Measurements from ENCODE around the gene TMEM238. TPM values are rescaled to one million over a fixed set of nuclear protein-coding genes. Genes with fewer than 3 reads are reported as not detected.

The TMEM238 gene
- total RNA-seq, 1 donor from 2014 or later: 9.7 TPM

GRCh38 chr19:55352549-55353145 is 31.4 kb downstream of the TMEM238 start:
- no peaks in the 10 kb centered on the region for H3K9me3 Mint-ChIP-seq
- intact Hi-C loops (cut with micrococcal nuclease): loop anchor here (1.0 kb wide), 1 partner anchor 13 kb away; the partner anchor contains the start of gene KMT5C
- peak overlapping the region; percentile 83 for H3K4me3 Mint-ChIP-seq
- peaks cover 47% of the 10 kb centered on the region for H3K27me3 Mint-ChIP-seq
- H3K36me3 Mint-ChIP-seq (ENCODE audit: low read depth): peaks cover 2% of the 10 kb centered on the region
- no peak for DNase-seq
- peak overlapping the region; percentile 70 for H3K27ac Mint-ChIP-seq
- H3K4me1 Mint-ChIP-seq: peaks cover 22% of the 10 kb centered on the region

- Mint-ChIP-seq H3K27me3 (peaks cover 41% of the 10 kb centered on the region), H3K36me3 (ENCODE audit: low read depth) (peaks cover 2% of the 10 kb centered on the region), H3K4me1 (peaks cover 22% of the 10 kb centered on the region), H3K9me3 (no peaks in the 10 kb centered on the region), H3K4me3 (no peak overlapping the region), H3K27ac (no peak overlapping the region)
- DNase-seq: no peak
- intact Hi-C loops (cut with micrococcal nuclease): no loop called here
These were observed 32.1 kb downstream of the TMEM238 start for GRCh38 chr19:55352040-55352439.

GRCh38 chr19:55350620-55351315 is 33.3 kb downstream of the TMEM238 start:
- H3K27me3 Mint-ChIP-seq: peaks cover 35% of the 10 kb centered on the region
- no peak for DNase-seq
- intact Hi-C loops (cut with micrococcal nuclease): no loop called here
- no peaks in the 10 kb centered on the region for H3K9me3 Mint-ChIP-seq
- H3K27ac Mint-ChIP-seq: no peak overlapping the region
- no peak overlapping the region for H3K4me3 Mint-ChIP-seq
- peaks cover 22% of the 10 kb centered on the region for H3K4me1 Mint-ChIP-seq
- H3K36me3 Mint-ChIP-seq (ENCODE audit: low read depth): peaks cover 2% of the 10 kb centered on the region

- Mint-ChIP-seq H3K27me3 (peaks cover 24% of the 10 kb centered on the region), H3K4me1 (peaks cover 19% of the 10 kb centered on the region), H3K36me3 (ENCODE audit: low read depth) (peaks cover 2% of the 10 kb centered on the region), H3K4me3 (no peak overlapping the region), H3K27ac (no peak overlapping the region), H3K9me3 (no peaks in the 10 kb centered on the region)
- intact Hi-C loops (cut with micrococcal nuclease): no loop called here
- DNase-seq: no peak
These were observed 35.6 kb downstream of the TMEM238 start for GRCh38 chr19:55348317-55349034.

GRCh38 chr19:55347442-55348009 is 36.6 kb downstream of the TMEM238 start:
- Mint-ChIP-seq H3K9me3 (no peaks in the 10 kb centered on the region), H3K36me3 (ENCODE audit: low read depth) (peaks cover 8% of the 10 kb centered on the region), H3K4me3 (no peak overlapping the region), H3K27me3 (peaks cover 15% of the 10 kb centered on the region), H3K4me1 (peaks cover 10% of the 10 kb centered on the region), H3K27ac (no peak overlapping the region)
- DNase-seq: no peak
- intact Hi-C loops (cut with micrococcal nuclease): no loop called here

- DNase-seq: no peak
- Mint-ChIP-seq H3K4me1 (peaks cover 7% of the 10 kb centered on the region), H3K9me3 (no peaks in the 10 kb centered on the region), H3K4me3 (no peak overlapping the region), H3K27me3 (peaks cover 8% of the 10 kb centered on the region), H3K36me3 (ENCODE audit: low read depth) (peaks cover 8% of the 10 kb centered on the region), H3K27ac (no peak overlapping the region)
- intact Hi-C loops (cut with micrococcal nuclease): no loop called here
These were observed 37.2 kb downstream of the TMEM238 start for GRCh38 chr19:55346725-55347441.

GRCh38 chr19:55345818-55346724 is 38.0 kb downstream of the TMEM238 start:
- DNase-seq: no peak
- Mint-ChIP-seq H3K4me1 (peaks cover 4% of the 10 kb centered on the region), H3K9me3 (no peaks in the 10 kb centered on the region), H3K36me3 (ENCODE audit: low read depth) (peaks cover 11% of the 10 kb centered on the region), H3K27me3 (peaks cover under 1% of the 10 kb centered on the region), H3K27ac (no peak overlapping the region), H3K4me3 (no peak overlapping the region)
- intact Hi-C loops (cut with micrococcal nuclease): no loop called here

- Mint-ChIP-seq H3K4me3 (no peak overlapping the region), H3K27ac (no peak overlapping the region), H3K9me3 (no peaks in the 10 kb centered on the region), H3K4me1 (peaks cover 8% of the 10 kb centered on the region), H3K36me3 (ENCODE audit: low read depth) (peaks cover 11% of the 10 kb centered on the region), H3K27me3 (no peaks in the 10 kb centered on the region)
- DNase-seq: no peak
- intact Hi-C loops (cut with micrococcal nuclease): no loop called here
These were observed 38.8 kb downstream of the TMEM238 start for GRCh38 chr19:55345101-55345817.

- H3K9me3 Mint-ChIP-seq: no peaks in the 10 kb centered on the region
- no peak overlapping the region for H3K4me3 Mint-ChIP-seq
- intact Hi-C loops (cut with micrococcal nuclease): no loop called here
- DNase-seq: no peak
- H3K27me3 Mint-ChIP-seq: no peaks in the 10 kb centered on the region
- no peak overlapping the region for H3K27ac Mint-ChIP-seq
- peaks cover 8% of the 10 kb centered on the region for H3K4me1 Mint-ChIP-seq
- H3K36me3 Mint-ChIP-seq (ENCODE audit: low read depth): peaks cover 13% of the 10 kb centered on the region
These were observed 39.6 kb downstream of the TMEM238 start for GRCh38 chr19:55344444-55344843.

- H3K27me3 Mint-ChIP-seq: peaks cover 5% of the 10 kb centered on the region
- no peaks in the 10 kb centered on the region for H3K9me3 Mint-ChIP-seq
- no peak for DNase-seq
- H3K27ac Mint-ChIP-seq: peak overlapping the region; percentile 42
- H3K4me1 Mint-ChIP-seq: peaks cover 16% of the 10 kb centered on the region
- peak overlapping the region; percentile 69 for H3K4me3 Mint-ChIP-seq
- intact Hi-C loops (cut with micrococcal nuclease): no loop called here
- peaks cover 11% of the 10 kb centered on the region for H3K36me3 Mint-ChIP-seq (ENCODE audit: low read depth)
These were observed 42.2 kb downstream of the TMEM238 start for GRCh38 chr19:55341595-55342531.

- H3K36me3 Mint-ChIP-seq (ENCODE audit: low read depth): peaks cover 11% of the 10 kb centered on the region
- H3K9me3 Mint-ChIP-seq: no peaks in the 10 kb centered on the region
- intact Hi-C loops (cut with micrococcal nuclease): no loop called here
- H3K4me3 Mint-ChIP-seq: peak overlapping the region; percentile 91
- H3K27me3 Mint-ChIP-seq: peaks cover 9% of the 10 kb centered on the region
- H3K4me1 Mint-ChIP-seq: peaks cover 16% of the 10 kb centered on the region
- peak overlapping the region; percentile 94 for H3K27ac Mint-ChIP-seq
- DNase-seq: peak; percentile 90
These were observed 42.9 kb downstream of the TMEM238 start for GRCh38 chr19:55341171-55341588.
